ENCODE measurements around the gene DPH6.
"Not testable (repeated sequence)": the region's sequence is repeated elsewhere in the genome, so short reads cannot be mapped to it uniquely, and the experiment has no call there.

DPH6 gene

GRCh38 chr15:35458176-35458856, 87.6 kb downstream of the DPH6 start:
- H3K4me1 Mint-ChIP-seq (ENCODE audit: low read depth), result no peaks in the 10 kb centered on the region
- intact Hi-C loops (cut with micrococcal nuclease), result no loop called here
- H3K4me3 Mint-ChIP-seq, result no peak overlapping the region
- H3K9me3 Mint-ChIP-seq, result no peaks in the 10 kb centered on the region
- no peaks in the 10 kb centered on the region for H3K36me3 Mint-ChIP-seq (ENCODE audit: low read depth)
- H3K27me3 Mint-ChIP-seq, result no peaks in the 10 kb centered on the region
- H3K27ac Mint-ChIP-seq, result no peak overlapping the region

DNA sequence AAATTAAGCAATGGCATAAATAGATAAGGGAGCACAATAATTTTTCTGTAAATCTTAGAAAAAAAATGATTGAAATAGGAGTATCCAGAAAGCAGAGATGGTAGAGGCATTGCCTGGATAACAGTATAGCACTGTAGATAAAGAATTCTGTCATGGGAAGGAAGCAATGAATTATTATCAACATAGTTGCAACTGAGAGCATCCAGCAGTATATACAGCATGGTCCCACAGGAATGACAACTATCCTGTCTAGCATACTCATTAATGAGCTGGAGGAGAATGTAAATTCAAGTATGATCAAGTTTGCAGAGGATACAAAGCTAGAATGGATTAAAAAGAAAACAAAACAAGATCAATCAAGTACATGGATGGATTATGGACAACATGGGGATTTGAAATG, 90.8 kb downstream of the DPH6 start:
- H3K4me3 Mint-ChIP-seq, result no peak overlapping the region
- intact Hi-C loops (cut with micrococcal nuclease), result no loop called here
- no peak overlapping the region for H3K27ac Mint-ChIP-seq
- no peaks in the 10 kb centered on the region for H3K36me3 Mint-ChIP-seq (ENCODE audit: low read depth)
- H3K27me3 Mint-ChIP-seq, result no peaks in the 10 kb centered on the region
- no peaks in the 10 kb centered on the region for H3K9me3 Mint-ChIP-seq
- H3K4me1 Mint-ChIP-seq (ENCODE audit: low read depth), result no peaks in the 10 kb centered on the region

GRCh38 chr15:35450492-35450891, 95.5 kb downstream of the DPH6 start:
- Mint-ChIP-seq H3K27ac (no peak overlapping the region), H3K4me1 (ENCODE audit: low read depth) (no peaks in the 10 kb centered on the region), H3K4me3 (no peak overlapping the region), H3K9me3 (no peaks in the 10 kb centered on the region), H3K27me3 (no peaks in the 10 kb centered on the region), H3K36me3 (ENCODE audit: low read depth) (no peaks in the 10 kb centered on the region)
- intact Hi-C loops (cut with micrococcal nuclease), result no loop called here

- Mint-ChIP-seq H3K36me3 (ENCODE audit: low read depth) (no peaks in the 10 kb centered on the region), H3K27me3 (no peaks in the 10 kb centered on the region), H3K9me3 (no peaks in the 10 kb centered on the region), H3K4me3 (no peak overlapping the region), H3K27ac (no peak overlapping the region), H3K4me1 (ENCODE audit: low read depth) (no peaks in the 10 kb centered on the region)
- intact Hi-C loops (cut with micrococcal nuclease), result no loop called here
Measured at GRCh38 chr15:35448294-35448693, 97.7 kb downstream of the DPH6 start.

DNA sequence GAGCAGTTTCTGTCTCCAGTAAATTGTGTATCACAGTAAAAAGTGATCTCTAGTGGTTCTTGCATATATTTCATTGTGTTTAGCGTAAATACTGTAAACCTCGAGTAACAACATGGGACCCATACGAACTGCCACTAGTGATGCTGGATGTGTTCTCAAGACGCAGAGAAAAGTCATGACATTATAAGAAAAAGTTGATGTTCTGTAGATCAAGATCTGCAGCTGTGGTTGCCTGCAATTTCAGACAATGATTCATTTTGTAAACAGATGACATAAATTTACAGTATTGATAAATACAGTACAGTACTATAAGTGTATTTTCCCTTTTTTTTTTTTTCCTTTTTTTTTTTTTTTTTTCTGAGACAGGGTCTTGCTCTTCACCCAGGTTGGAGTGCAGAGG, 100.1 kb downstream of the DPH6 start:
- intact Hi-C loops (cut with micrococcal nuclease), result no loop called here
- H3K4me1 Mint-ChIP-seq (ENCODE audit: low read depth), result no peaks in the 10 kb centered on the region
- H3K27ac Mint-ChIP-seq, result no peak overlapping the region
- no peak overlapping the region for H3K4me3 Mint-ChIP-seq
- no peaks in the 10 kb centered on the region for H3K27me3 Mint-ChIP-seq
- no peaks in the 10 kb centered on the region for H3K9me3 Mint-ChIP-seq
- no peaks in the 10 kb centered on the region for H3K36me3 Mint-ChIP-seq (ENCODE audit: low read depth)

- intact Hi-C loops (cut with micrococcal nuclease), result loop anchor here (1.0 to 5.0 kb wide), 2 partner anchors 152 to 366 kb away; no protein-coding TSS in a partner anchor
- no peaks in the 10 kb centered on the region for H3K4me1 Mint-ChIP-seq (ENCODE audit: low read depth)
- no peaks in the 10 kb centered on the region for H3K36me3 Mint-ChIP-seq (ENCODE audit: low read depth)
- no peak overlapping the region for H3K27ac Mint-ChIP-seq
- H3K9me3 Mint-ChIP-seq, result no peaks in the 10 kb centered on the region
- H3K27me3 Mint-ChIP-seq, result no peaks in the 10 kb centered on the region
- H3K4me3 Mint-ChIP-seq, result no peak overlapping the region
Measured at GRCh38 chr15:35444557-35445204, 101.3 kb downstream of the DPH6 start.

DNA sequence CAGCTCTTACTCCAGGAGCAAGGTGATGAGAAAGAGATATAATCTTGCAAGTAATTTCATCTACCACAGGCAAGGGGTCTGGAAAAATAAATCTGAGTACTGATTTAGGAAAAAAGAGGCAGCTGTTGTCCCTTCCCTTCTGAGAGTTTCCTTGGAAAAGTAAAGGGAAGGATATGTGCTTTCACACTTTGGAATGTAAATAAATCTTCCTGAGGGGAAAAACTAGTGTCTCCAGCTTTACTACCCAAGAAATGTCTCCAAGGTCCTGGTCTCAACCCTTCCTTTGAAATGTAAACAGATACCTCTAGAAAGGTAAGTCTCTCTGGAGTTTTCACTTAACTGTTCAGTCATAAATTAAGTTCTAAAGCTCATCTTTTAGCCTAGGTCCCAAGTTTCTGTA, 102.6 kb downstream of the DPH6 start:
- Mint-ChIP-seq H3K27me3 (no peaks in the 10 kb centered on the region), H3K36me3 (ENCODE audit: low read depth) (no peaks in the 10 kb centered on the region), H3K4me1 (ENCODE audit: low read depth) (no peaks in the 10 kb centered on the region), H3K4me3 (no peak overlapping the region), H3K9me3 (no peaks in the 10 kb centered on the region), H3K27ac (no peak overlapping the region)
- intact Hi-C loops (cut with micrococcal nuclease), result loop anchor here (5.0 kb wide), 1 partner anchor 151 kb away; no protein-coding TSS in a partner anchor

DNA sequence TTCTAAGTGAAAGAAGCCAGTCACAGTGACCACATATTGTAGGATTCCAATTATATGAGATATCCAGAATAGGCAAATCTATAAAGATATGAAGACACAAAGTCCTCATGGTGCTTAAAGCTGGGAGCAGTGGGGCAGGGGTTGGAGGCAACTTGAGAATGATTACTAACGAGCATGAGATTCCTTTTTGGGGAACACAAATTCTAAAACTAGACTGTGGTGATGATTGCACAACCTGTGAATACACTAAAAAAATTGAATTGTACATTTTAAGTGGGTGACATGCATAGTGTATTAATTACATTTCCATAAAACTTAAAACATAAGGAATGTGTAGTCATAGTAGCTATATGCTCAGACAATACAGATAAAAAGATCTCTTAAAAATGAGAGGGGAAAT, 103.2 kb downstream of the DPH6 start:
- no peak overlapping the region for H3K27ac Mint-ChIP-seq
- intact Hi-C loops (cut with micrococcal nuclease), result loop anchor here (5.0 kb wide), 1 partner anchor 150 kb away; no protein-coding TSS in a partner anchor
- H3K36me3 Mint-ChIP-seq (ENCODE audit: low read depth), result no peaks in the 10 kb centered on the region
- no peaks in the 10 kb centered on the region for H3K4me1 Mint-ChIP-seq (ENCODE audit: low read depth)
- no peaks in the 10 kb centered on the region for H3K9me3 Mint-ChIP-seq
- H3K4me3 Mint-ChIP-seq, result no peak overlapping the region
- no peaks in the 10 kb centered on the region for H3K27me3 Mint-ChIP-seq

DNA sequence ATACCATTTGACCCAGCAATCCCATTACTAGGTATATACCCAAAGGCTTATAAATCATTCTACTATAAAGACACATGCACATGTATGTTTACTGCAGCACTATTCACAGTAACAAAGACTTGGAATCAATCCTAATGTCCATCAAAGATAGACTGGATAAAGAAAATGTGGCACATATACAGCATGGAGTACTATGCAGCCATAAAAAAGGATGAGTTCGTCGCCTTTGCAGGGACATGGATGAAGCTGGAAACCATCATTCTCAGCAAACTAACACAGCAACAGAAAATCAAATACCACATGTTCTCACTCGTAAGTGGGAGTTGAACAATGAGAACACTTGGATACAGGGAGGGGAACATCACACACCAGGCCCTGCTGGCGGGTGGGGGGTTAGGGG, 104.7 kb downstream of the DPH6 start:
- not testable (repeated sequence) for H3K36me3 Mint-ChIP-seq (ENCODE audit: low read depth); H3K4me1 Mint-ChIP-seq (ENCODE audit: low read depth)
- intact Hi-C loops (cut with micrococcal nuclease), result loop anchor here (5.0 kb wide), 1 partner anchor 149 kb away; no protein-coding TSS in a partner anchor

DNA sequence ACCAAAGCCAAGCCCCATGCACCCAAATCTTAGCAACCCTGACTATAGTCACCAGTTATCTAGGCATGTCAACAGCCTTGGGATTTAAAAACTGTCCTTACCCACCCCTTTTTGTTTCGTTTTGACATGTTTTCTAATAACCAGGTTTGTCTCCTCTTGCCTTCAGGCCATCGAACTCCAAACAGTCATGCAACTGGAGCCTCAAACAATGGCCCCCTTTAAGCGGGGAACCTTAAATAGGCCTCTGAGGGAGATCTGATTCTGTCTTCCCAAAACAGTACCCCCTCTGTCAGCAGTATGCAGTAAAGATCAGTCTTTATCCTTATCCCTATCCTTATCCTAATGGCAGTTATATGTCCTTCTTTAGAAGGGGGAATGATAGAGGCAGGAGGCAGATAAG, 105.7 kb downstream of the DPH6 start:
- no peaks in the 10 kb centered on the region for H3K4me1 Mint-ChIP-seq (ENCODE audit: low read depth)
- H3K27me3 Mint-ChIP-seq, result no peaks in the 10 kb centered on the region
- no peak overlapping the region for H3K27ac Mint-ChIP-seq
- intact Hi-C loops (cut with micrococcal nuclease), result loop anchor here (5.0 kb wide), 1 partner anchor 148 kb away; no protein-coding TSS in a partner anchor
- H3K36me3 Mint-ChIP-seq (ENCODE audit: low read depth), result no peaks in the 10 kb centered on the region
- no peak overlapping the region for H3K4me3 Mint-ChIP-seq
- H3K9me3 Mint-ChIP-seq, result peaks cover 17% of the 10 kb centered on the region

More for the DNA sequence above, 104.7 kb downstream of the DPH6 start:
- not testable (repeated sequence) for H3K27ac Mint-ChIP-seq, H3K9me3 Mint-ChIP-seq, H3K27me3 Mint-ChIP-seq, H3K4me3 Mint-ChIP-seq

- Mint-ChIP-seq H3K36me3 (ENCODE audit: low read depth) (no peaks in the 10 kb centered on the region), H3K9me3 (peaks cover 19% of the 10 kb centered on the region), H3K27me3 (no peaks in the 10 kb centered on the region), H3K4me3 (no peak overlapping the region), H3K4me1 (ENCODE audit: low read depth) (no peaks in the 10 kb centered on the region), H3K27ac (no peak overlapping the region)
- intact Hi-C loops (cut with micrococcal nuclease), result no loop called here
Measured at GRCh38 chr15:35439291-35439690, 106.7 kb downstream of the DPH6 start.

DNA sequence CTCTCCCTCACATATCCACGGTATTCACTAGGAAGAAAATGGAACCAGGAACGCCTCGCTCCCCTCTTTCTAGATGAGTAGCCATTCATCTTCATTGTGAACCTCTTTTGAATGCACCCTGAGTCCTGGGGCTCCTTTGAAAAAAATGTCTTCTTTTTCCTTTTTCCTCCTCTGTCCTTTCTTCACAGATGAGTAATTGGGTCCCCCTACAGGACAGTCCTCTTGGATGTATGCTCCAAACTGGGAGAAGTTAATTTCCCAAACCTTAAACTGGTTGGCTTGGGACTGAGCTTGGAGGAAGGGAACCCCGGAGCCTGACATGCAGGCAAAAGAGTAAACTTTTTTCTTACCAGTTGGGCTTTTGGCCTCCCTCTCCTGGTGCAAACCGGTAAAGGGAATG, 108.8 kb downstream of the DPH6 start:
- no peaks in the 10 kb centered on the region for H3K36me3 Mint-ChIP-seq (ENCODE audit: low read depth)
- intact Hi-C loops (cut with micrococcal nuclease), result no loop called here
- no peaks in the 10 kb centered on the region for H3K4me1 Mint-ChIP-seq (ENCODE audit: low read depth)
- H3K4me3 Mint-ChIP-seq, result no peak overlapping the region
- no peaks in the 10 kb centered on the region for H3K27me3 Mint-ChIP-seq
- no peak overlapping the region for H3K27ac Mint-ChIP-seq
- H3K9me3 Mint-ChIP-seq, result peaks cover 19% of the 10 kb centered on the region

GRCh38 chr15:35436422-35436821, 109.5 kb downstream of the DPH6 start:
- peaks cover 19% of the 10 kb centered on the region for H3K9me3 Mint-ChIP-seq
- no peak overlapping the region for H3K4me3 Mint-ChIP-seq
- H3K27ac Mint-ChIP-seq, result no peak overlapping the region
- H3K36me3 Mint-ChIP-seq (ENCODE audit: low read depth), result no peaks in the 10 kb centered on the region
- no peaks in the 10 kb centered on the region for H3K27me3 Mint-ChIP-seq
- intact Hi-C loops (cut with micrococcal nuclease), result no loop called here
- H3K4me1 Mint-ChIP-seq (ENCODE audit: low read depth), result no peaks in the 10 kb centered on the region

GRCh38 chr15:35431281-35431680, 114.7 kb downstream of the DPH6 start:
- no peaks in the 10 kb centered on the region for H3K4me1 Mint-ChIP-seq (ENCODE audit: low read depth)
- H3K27me3 Mint-ChIP-seq, result no peaks in the 10 kb centered on the region
- H3K36me3 Mint-ChIP-seq (ENCODE audit: low read depth), result no peaks in the 10 kb centered on the region
- intact Hi-C loops (cut with micrococcal nuclease), result no loop called here
- no peak overlapping the region for H3K27ac Mint-ChIP-seq
- peaks cover 12% of the 10 kb centered on the region for H3K9me3 Mint-ChIP-seq
- H3K4me3 Mint-ChIP-seq, result no peak overlapping the region

DNA sequence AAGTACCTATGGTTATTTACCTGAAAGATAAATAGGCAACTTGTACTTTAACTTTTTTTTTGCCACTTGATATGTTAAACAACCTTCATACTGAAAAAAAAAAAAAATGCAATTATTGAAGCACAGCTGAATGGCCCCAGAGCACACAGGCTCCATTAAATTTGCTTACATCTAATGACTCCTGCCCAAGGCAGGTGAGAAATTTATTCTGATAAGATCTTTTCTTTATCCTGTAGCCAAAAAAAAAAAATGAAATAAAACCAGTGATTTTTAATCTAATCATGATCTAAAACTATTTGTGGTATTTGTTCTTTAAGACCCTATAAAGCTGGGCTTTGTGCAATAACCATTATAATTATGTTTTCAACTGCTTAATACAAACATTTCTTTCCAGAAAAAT, 115.7 kb downstream of the DPH6 start:
- no peaks in the 10 kb centered on the region for H3K36me3 Mint-ChIP-seq (ENCODE audit: low read depth)
- H3K27me3 Mint-ChIP-seq, result no peaks in the 10 kb centered on the region
- H3K9me3 Mint-ChIP-seq, result peaks cover 3% of the 10 kb centered on the region
- intact Hi-C loops (cut with micrococcal nuclease), result no loop called here
- H3K4me1 Mint-ChIP-seq (ENCODE audit: low read depth), result no peaks in the 10 kb centered on the region
- H3K27ac Mint-ChIP-seq, result no peak overlapping the region
- no peak overlapping the region for H3K4me3 Mint-ChIP-seq
